Measurements from ENCODE around the gene ZNF142.

Gene ZNF142

GRCh38 chr2:218659258-218659987 is at the start of gene ZNF142, which contains the start of gene BCS1L:
Gene ZNF142 (minus strand): TSS chr2:218659623. CDS start chr2:218656429, 3,194 bp downstream.
Gene BCS1L (plus strand): TSS chr2:218659683. CDS start chr2:218660988, 1,305 bp downstream.
- peak; percentile 52 to 97 (median 88) for DNase-seq

GRCh38 chr2:218708086-218708485 is 48.7 kb upstream of the ZNF142 start:
- DNase-seq = no peak

DNA sequence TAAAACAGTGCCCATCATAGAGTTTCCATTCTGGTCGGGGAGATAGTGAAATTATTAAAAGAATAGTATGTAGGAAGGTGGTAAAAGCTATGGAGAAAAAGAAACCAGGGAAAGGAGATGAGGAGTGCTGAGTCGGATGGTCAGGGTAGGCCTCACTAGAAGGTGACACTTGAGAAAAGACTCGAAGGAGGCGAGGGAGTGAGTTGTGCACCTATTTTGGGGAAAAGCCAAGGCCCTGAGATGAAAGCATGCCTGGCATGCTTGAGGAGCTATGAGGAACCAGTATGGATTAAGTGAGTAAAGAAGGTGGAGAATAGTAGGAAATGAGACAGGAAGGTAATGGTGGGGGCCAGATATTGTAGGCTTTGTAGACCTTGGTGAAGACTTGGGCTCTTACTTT is 43.9 kb upstream of the ZNF142 start:
- DNase-seq = no peak

DNA sequence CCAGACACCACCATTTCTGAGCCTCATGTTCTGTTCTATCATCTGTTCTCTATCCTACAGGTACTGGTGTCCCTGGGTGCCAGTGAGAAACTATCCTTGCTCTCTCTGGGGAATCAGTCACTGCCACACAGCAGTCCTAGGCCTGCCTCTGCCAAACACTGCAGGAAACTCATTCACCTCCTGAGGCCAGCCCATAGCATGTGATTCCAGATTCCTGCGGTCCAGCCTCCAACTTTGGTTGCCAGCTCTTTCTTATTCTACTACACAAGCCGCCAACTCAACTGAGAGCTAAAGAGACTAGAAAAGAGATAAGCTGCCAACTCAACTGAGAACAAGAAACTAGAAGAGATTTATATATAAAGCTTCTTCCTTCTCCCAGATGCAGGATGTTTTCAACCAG is 42.4 kb upstream of the ZNF142 start:
- DNase-seq = peak in 33 of 58 donors; percentile 3 to 67 (median 22)

GRCh38 chr2:218698885-218699284 is 39.5 kb upstream of the ZNF142 start:
- no peak for DNase-seq

- DNase-seq = no peak
Observed at GRCh38 chr2:218694405-218695145, 35.2 kb upstream of the ZNF142 start.

DNA sequence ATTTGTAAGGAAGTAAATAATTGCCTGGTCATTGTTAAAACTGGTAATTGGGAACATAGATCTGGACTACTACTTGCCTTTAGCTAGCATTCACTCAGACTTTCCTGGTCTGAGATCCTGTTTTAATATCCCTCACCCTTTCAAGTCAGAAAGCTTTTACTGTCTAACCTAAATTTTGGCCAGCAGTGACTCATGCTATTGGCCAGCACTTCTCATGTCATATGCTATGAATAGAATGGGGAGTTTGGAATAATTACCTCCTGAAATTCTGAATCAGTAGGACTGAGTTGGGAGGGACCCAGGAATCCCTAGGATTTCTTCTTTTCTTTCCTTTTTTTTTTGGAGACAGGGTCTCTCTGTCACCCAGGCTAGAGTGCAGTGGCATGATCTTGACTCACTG is 31.8 kb upstream of the ZNF142 start:
- no peak for DNase-seq

DNA sequence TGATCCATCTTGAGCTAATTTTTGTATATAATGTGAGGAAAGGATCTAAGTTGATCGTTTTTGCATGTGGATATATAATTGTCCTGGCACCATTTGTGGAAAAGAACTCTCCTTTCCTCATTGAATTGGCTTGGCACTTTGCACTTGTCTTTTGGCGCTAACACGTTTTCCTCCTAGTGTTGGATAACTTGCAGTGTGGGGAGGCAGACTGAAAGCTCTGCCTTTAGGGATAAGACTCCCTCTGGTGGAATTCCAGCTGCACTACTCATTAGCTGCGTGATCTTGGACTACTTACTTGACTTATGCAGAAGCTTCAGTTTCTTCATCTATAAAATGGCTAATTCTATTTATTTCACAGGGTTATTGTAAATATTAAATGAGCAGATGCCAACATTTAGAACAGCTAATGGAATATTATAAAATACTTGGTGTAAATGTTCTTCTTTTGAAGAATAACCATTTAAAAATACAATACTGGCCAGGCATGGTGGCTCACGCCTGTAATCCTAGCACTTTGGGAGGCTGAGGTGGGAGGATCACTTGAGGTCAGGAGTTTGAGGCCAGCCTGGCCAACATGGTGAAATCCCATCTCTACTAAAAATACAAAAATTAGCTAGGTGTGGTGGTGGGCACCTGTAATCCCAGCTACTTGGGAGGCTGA is 28.1 kb upstream of the ZNF142 start:
- DNase-seq = peak in 38 of 58 donors; percentile 2 to 81 (median 30)

DNA sequence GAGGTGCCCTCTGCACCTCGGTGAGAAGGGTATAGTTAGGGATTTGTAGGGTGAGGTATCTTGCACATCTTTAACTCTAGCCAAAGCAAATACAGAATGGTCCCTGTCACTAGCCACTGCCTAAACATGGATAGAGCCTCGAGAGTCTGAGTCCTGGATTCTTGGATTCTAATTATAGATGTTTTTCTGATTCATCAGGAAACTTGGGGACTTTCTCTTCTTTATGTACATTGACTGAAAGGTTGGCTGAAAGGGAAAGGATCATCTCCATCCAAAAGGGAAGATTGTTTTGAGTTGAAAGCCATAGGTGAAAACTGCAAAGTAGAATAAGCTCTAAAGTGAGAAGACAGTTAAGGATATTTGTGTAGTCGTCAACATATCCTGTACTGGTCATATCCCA is 20.6 kb upstream of the ZNF142 start:
- no peak for DNase-seq

DNA sequence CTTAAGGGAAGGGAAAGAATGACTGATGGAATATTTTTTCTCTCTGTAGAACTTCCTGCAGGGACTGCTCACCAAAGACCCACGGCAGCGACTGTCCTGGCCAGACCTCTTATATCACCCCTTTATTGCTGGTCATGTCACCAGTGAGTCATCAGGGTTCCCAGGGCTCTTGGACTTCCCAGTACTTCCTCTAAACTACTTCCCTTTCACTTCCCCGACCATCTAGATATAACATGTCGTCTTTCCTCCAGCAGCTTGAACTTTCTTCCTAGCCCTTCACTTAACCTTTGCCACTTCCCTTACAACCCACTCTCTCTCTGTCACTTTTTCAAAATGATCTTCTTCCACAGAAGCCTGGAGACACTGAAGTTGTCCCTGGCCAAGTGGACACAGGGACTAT is 19.7 kb upstream of the ZNF142 start:
- no peak for DNase-seq

DNA sequence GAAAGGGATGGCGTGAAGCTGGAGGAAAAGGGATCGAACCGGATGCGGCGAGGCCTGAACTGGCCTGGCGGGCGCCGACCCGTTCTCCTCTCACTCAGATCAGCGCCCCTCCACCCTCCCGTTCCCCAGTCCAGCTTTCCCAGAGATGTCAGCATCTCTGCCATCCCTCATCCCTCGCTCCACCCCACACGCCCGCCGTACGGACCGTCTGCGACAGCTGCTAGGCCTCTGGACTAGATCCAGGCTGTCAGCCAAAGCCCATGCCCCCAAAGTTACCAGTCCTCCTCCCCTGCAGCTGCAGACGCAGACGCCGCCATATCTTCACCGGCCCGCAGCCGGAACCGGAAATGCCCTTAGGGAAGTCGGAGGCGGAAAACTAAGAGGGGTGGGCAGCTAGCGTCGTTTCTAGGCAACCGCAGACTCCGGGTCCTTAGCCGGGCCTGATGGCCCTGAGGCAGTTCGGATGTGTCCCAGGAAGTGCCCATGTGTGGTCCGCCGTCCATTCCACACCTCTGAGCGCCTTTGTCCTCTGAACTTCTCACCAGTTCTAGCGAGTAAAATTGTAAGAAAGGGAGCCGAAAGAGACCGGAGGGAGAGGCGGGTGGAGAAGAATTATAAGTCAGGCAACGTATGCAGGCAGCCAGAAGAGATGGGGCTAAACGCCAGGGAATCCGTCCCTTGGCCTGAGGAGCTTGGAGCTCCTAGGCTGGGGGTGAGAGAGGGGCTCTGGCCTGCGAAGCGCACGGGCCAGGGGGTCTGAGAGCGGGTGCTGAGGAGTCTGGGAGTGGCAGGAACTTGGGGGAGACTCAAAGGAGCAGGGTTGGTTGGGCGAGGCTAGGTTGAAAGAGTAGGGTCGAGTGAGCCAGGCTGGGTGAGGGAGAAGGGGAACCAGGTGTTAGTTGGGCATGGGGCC is 12.5 kb upstream of the ZNF142 start, which contains the start of the genes RNF25 and STK36:
Gene RNF25, minus strand, starts transcription at position 349 of the 913 bp plus-strand sequence. Its CDS starts 32 bp downstream, at position 317.
Gene STK36, plus strand, starts transcription at position 433 of the 913 bp plus-strand sequence. CDS start 744 bp downstream, outside the sequence.
- peak; percentile 42 to 95 (median 84) for DNase-seq

DNA sequence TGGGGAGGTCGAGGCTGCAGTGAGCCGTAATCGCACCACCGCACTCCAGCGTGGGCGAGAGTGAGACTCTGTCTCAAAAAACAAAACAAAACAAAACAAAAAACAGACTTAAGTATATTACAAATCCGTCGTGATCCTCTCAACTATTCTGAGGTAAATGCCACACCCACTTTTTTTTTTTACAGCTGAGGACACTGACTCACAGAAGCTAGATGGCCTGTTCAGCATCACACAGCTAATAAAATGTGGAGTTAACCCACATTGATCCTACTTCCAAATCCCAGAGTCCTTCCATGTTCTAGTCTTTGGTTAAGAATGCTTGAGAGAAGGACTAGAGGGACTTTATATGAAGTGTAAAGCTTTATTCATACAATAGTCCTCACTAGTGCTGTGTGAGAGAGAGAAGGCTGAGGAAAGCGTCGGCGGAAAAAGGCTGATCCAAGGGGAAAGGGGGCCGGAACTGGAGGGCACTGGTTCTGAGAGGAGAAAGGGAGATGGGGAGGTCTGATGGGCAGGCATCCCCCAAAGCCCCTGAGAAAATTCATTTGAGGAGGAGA is 11.8 kb upstream of the ZNF142 start:
- no peak for DNase-seq

- no peak for DNase-seq
Observed at GRCh38 chr2:218664653-218665052, 5.2 kb upstream of the ZNF142 start.

DNA sequence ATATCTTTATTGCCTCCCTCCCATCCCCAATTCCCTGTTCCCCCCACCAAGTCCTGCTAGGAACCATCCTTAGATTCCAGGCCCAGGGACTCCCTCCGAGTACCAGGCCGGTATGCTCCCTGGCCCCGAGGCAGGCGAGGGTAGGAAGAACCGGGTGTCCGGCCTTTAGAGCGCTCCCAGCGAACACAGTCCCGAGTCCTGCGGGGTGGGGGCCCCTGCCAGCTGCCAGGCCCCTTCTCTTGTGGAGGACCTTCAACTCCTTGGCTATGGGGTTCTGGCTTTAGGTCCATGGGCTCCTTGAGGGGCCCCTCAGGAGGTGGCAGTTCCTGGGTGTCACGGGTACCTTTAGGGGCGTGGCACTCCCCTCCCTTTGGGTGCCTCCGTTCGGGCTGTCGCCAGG is 4.5 kb upstream of the ZNF142 start:
- DNase-seq = no peak

DNA sequence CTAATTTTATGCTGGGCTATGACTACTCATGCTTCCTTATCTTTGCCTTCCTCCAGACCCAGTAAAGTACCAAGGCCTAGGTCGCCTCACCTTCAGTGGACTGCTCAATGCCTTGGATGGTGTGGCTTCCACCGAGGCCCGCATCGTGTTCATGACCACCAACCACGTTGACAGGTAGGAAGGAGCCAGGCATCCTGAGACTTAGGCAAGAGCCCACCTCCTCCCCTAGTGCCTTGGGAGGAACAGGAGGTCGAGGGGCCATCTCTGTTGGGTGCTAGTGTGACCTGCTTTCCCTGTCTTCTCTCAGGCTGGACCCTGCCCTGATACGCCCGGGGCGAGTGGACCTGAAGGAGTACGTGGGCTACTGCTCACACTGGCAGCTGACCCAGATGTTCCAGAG is 3.4 kb upstream of the ZNF142 start:
- no peak for DNase-seq

DNA sequence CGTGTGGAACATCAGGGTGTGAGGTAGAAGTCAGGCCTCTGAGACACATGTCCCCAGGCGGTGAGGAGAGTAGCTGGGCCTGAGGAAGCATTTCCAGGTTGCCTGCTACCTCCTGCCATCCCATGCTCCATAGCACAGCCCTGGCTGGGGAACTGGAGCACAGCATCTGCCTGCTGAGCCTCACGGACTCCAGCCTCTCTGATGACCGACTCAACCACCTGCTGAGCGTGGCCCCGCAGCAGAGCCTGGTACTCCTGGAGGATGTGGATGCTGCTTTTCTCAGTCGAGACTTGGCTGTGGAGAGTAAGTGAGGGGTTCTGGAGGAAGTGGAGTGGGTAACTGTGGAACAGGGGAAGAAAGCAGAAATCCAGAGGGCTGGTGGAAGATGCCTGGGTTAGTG is 3.0 kb upstream of the ZNF142 start:
- DNase-seq = no peak

DNA sequence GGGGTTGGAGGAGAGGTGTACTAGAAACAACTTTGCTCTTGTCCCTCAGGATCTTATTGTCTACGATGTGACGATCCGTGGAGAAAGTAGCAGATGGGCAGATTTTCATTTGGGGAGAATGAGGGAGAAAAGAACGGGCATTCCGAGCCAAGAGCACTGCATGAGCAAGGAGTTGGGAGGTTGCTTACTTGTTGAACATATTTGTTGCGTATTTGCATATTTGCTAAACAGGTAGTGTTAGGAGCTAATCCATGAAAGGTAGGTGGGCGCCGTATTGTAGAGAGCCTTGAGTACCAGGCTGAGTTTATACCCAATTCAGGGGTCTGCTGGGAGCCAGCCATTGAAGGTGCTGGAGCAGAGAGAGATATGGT is 550 bp upstream of the ZNF142 start:
- DNase-seq = no peak

DNA sequence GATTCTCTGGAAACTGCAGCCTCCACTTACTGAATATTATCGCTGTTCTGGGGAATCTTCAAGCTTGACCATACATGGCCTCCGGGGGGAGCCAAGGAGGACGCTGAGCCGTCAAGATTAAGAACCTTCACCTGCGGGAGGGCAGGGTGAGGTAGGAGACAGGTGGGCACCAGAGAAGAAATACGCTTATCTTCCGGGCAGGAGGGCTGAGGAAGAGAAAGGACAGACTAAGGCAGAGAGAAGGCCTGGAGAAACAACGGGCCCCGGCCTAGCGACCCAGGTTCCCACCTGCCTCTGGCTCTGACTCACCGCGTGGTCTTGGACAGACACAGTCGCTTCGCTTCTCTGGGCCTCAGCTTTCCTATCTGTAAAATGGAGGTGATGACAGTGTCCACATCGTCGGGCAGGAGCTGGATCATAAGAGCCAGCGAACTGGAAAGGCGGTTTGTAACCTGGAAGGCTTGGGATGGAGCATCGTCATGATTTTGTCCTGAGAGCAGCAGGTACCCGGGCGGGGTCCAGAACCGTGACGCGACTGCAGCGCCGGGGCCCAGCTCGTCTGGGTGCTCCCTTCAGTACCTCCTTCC is 659 bp downstream of the ZNF142 start:
- peak in 6 of 58 donors; percentile 9 to 55 (median 21) for DNase-seq

- no peak for DNase-seq
Observed at GRCh38 chr2:218655751-218656150, 3.7 kb downstream of the ZNF142 start.

GRCh38 chr2:218648787-218649100 is 10.7 kb downstream of the ZNF142 start:
- DNase-seq = peak in 1 of 58 donors; percentile 3
